HG02885 (cell line): ENCODE data around the gene MYOF.

Experiments
- ATAC-seq: cut with Tn5 transposase; IDR thresholded peaks from one replicate; pipeline ENCODE4 v1.9.1; 2021; ENCODE audit warnings: mild to moderate bottlenecking; ENCODE audit not compliant: unreplicated experiment, poor library complexity

Gene MYOF

GRCh38 chr10:93274419-93274818 lies 207.7 kb downstream of the MYOF start:
- ATAC-seq = no peak

DNA sequence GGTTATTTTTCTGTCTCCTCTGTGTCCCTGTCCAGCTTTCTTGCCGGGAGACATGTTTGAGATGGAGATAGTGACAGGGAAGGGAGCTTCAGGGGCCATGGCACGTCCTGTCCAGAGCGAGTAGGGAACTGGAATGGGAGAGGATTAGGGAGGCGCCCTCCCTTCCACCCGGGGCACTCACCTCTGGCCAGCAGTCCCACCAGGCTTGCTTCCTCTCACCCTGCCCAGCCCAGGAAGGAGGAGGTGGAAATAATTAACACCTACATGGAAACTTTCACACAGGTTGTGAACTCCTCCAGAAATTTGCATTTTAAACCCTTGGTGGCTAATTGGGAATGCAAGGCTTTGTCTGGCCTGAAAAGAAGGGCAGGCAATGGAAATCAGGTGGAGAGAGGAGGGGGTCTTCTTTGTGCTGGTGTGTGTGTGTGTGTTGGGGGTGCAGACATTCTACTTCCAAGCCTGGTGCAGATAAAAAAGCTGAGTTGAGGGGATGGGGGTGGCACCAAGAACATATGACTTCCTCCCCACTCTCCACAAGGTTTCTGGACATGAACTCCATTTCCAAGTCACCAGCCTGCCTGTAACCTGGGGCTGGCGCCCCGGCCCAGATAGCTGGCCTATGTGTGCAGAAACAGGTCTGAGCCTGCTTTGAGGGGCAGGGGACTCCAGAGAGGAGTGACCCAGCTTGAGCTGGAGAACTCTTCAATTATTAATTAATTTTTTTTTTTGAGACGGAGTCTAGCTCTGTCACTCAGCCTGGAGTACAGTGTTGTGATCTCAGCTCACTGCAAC lies 209.1 kb downstream of the MYOF start:
- ATAC-seq = no peak

- no peak for ATAC-seq
Measured at GRCh38 chr10:93271347-93271746, 210.8 kb downstream of the MYOF start.

DNA sequence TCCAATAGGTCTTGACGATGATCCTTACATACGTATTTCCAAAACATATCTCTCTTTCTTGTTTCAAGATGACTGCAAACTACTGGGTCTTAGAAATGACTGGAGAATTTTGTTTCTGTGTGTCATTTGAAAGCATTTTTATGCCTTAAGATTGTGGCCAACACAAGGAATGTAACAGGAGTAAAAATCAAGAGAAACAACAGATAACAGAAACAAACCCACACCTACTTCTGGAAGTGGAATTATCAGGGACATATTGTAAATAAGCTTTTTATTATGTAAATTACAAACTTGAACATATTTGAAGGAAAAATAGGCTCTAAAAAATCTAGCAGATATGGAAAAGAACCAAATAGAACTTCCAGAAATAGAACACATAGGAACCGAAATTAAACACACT lies 212.9 kb downstream of the MYOF start:
- no peak for ATAC-seq

DNA sequence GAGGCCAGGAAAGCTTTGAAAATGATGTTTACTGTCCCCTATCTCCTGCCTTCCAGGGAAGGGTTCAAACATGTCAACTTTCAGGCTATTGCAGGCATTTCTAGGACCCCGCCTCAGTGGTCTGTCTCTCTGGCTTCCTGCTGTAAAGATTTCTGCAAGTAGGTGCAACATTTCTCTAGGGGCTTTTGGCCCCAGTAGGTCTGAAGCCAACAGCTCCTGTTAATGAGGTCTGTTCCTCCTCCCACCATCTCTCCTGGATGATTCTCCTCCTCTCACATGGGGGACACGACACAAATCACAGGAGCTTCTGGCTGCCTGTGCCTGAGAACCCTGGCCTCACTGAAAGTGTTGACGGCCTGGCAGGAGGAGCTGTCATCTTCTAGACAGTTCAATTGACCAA lies 214.1 kb downstream of the MYOF start:
- no peak for ATAC-seq

DNA sequence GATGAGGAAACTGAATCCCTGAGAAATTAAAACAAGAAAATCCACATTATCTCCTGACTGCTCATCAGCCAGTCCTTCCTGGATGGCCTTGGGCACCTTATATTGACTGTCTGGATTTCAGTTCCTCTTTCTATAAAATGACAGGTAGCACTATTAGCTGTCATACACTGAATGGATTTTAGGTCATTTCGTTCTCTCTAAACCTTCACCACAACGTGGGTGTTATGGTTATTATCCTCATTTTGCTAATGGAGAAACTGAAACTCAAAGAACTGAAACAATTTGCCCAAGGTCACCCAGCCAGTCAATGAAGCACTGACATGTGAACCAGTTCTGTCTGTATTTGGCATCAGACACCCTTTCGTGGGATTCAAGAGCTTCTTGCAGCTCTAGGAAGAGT lies 214.6 kb downstream of the MYOF start:
- peak; percentile 99 for ATAC-seq

GRCh38 chr10:93266858-93267257 lies 215.3 kb downstream of the MYOF start:
- ATAC-seq = no peak

DNA sequence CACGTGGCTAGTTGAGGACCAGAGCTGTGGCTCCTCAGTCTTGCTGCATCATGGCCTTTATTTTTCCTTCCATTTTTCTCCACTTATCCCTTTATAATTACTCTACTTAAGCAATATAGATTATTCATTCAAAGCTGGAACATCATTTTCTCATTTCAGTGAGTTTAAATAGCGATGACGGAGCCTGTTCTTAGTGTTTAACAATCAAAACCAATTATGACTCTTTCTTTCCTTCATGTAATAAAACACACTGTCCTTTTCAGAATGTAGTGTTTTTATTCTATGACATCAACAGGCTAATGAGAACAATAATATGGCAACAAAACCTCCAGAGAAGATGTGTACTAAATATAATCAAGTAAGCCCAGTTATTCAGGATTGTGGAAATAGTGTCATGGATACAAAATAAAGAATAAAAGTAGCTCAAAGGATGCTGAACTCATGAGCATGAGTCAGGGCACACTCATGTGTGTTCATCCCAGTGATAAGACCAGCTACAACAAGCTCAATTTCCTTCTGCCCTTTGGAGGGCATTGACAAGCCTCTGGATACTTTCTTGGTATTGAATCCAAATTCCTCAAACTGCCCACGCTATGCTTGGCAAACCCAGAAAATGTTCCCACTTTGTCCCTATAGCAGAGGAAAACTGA lies 220.0 kb downstream of the MYOF start:
- ATAC-seq = no peak

- ATAC-seq = no peak
Measured at GRCh38 chr10:93261089-93261488, 221.0 kb downstream of the MYOF start.

- ATAC-seq = no peak
Measured at GRCh38 chr10:93259126-93259525, 223.0 kb downstream of the MYOF start.
